SW 1271 (cell line): ENCODE measurements around the gene SMARCC2.

Source experiments
- DNase-seq, 2 experiments: peaks; one replicate each; lab custom pipeline; 2025; lab: John Stamatoyannopoulos, UW

The SMARCC2 gene

GRCh38 chr12:56152132-56152755 lies 37.0 kb downstream of the SMARCC2 start, which contains the start of gene MYL6B:
Gene MYL6B, plus strand, starts transcription at chr12:56152587. Its CDS starts 1,332 bp downstream, at chr12:56153919.
- DNase-seq = peak; percentile 79 to 93

GRCh38 chr12:56151672-56152131 lies 37.6 kb downstream of the SMARCC2 start:
- peak; percentile 38 to 55 for DNase-seq

GRCh38 chr12:56150563-56150962 lies 38.7 kb downstream of the SMARCC2 start:
- DNase-seq = no peak

GRCh38 chr12:56146492-56147460 lies 42.5 kb downstream of the SMARCC2 start:
- no peak for DNase-seq

GRCh38 chr12:56145217-56145616 lies 44.1 kb downstream of the SMARCC2 start:
- DNase-seq = no peak

GRCh38 chr12:56143870-56144269 lies 45.4 kb downstream of the SMARCC2 start:
- no peak for DNase-seq

- no peak for DNase-seq
Measured at GRCh38 chr12:56143217-56143616, 46.1 kb downstream of the SMARCC2 start.

- DNase-seq = no peak
Measured at GRCh38 chr12:56141946-56142784, 47.1 kb downstream of the SMARCC2 start.

- no peak for DNase-seq
Measured at GRCh38 chr12:56137853-56138571, 51.3 kb downstream of the SMARCC2 start.

GRCh38 chr12:56134897-56135296 lies 54.4 kb downstream of the SMARCC2 start:
- no peak for DNase-seq

GRCh38 chr12:56130876-56131275 lies 58.4 kb downstream of the SMARCC2 start:
- DNase-seq = no peak

- no peak for DNase-seq
Measured at GRCh38 chr12:56129942-56130495, 59.3 kb downstream of the SMARCC2 start.

- DNase-seq = peak in 1 of 2 experiments; percentile 65
Measured at GRCh38 chr12:56129206-56129941, 59.9 kb downstream of the SMARCC2 start.

- peak in 1 of 2 experiments; percentile 41 for DNase-seq
Measured at GRCh38 chr12:56128670-56129205, 60.5 kb downstream of the SMARCC2 start.

GRCh38 chr12:56127888-56128669 lies 61.2 kb downstream of the SMARCC2 start, which contains the start of gene ESYT1:
Gene ESYT1, plus strand, starts transcription at chr12:56128267. Its CDS starts 53 bp downstream, at chr12:56128320.
- peak; percentile 99 to 100 for DNase-seq

GRCh38 chr12:56127485-56127887 lies 61.8 kb downstream of the SMARCC2 start:
- DNase-seq = no peak

- no peak for DNase-seq
Measured at GRCh38 chr12:56126732-56127239, 62.5 kb downstream of the SMARCC2 start.

GRCh38 chr12:56124133-56124532 lies 65.2 kb downstream of the SMARCC2 start:
- no peak for DNase-seq

GRCh38 chr12:56122637-56123036 lies 66.6 kb downstream of the SMARCC2 start:
- DNase-seq = no peak
